Measurements from ENCODE around the gene ACCS.
A peak's percentile ranks its signal among the peaks of the same experiment; 100 is the strongest.

The ACCS gene

GRCh38 chr11:44043157-44043556 lies 22.9 kb upstream of the ACCS start:
- DNase-seq (ENCODE audit: low spot score), result no peak

GRCh38 chr11:44046182-44046581 lies 19.9 kb upstream of the ACCS start:
- DNase-seq (ENCODE audit: low spot score), result no peak

GRCh38 chr11:44047298-44047697 lies 18.8 kb upstream of the ACCS start:
- no peak for DNase-seq (ENCODE audit: low spot score)

DNA sequence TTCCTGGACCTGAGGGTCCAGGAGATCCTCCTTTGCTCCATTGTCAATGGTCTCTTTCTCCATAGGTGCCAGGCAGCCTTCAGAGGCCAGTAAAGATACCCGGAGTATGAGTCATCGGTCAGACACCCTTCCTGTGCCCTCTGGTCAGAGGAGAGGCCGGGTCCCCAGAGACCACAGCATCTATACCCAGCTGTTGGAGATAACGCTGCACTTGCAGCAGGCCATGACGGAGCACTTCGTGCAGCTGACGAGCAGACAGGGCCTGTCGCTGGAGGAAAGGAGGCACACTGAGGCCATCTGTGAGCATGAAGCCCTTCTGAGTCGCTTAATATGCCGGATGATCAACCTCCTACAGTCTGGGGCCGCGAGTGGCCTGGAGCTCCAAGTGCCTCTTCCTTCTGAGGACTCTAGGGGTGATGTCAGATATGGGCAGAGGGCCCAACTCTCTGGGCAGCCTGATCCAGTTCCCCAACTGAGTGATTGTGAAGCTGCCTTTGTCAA lies 18.1 kb upstream of the ACCS start, which contains the start of gene ACCSL:
Gene ACCSL, plus strand, starts transcription at position 51 of the 501 bp plus-strand sequence. Its CDS starts 56 bp downstream, at position 107.
- no peak for DNase-seq (ENCODE audit: low spot score)

GRCh38 chr11:44049832-44050231 lies 16.2 kb upstream of the ACCS start:
- DNase-seq (ENCODE audit: low spot score), result no peak

DNA sequence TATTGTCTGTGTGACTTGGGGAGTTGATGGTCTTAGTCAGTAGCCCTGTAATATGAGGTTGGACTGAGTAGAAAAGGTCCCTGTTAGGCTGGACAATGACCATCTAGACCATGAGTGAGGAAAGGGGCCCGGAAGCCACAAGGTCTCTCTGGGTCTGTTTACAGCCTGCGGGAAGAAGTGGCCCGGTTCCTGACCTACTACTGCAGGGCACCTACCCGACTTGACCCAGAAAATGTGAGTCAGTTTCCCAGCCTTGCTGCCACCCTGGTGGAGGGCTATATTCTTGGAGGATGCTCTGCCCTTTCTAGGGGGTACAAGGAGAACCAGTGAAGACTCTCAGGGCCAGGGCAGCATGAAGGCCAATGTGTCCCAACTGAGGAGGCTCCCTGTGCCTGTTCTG lies 14.9 kb upstream of the ACCS start:
- no peak for DNase-seq (ENCODE audit: low spot score)

- no peak for DNase-seq (ENCODE audit: low spot score)
Measured at GRCh38 chr11:44057340-44057739, 8.7 kb upstream of the ACCS start.

DNA sequence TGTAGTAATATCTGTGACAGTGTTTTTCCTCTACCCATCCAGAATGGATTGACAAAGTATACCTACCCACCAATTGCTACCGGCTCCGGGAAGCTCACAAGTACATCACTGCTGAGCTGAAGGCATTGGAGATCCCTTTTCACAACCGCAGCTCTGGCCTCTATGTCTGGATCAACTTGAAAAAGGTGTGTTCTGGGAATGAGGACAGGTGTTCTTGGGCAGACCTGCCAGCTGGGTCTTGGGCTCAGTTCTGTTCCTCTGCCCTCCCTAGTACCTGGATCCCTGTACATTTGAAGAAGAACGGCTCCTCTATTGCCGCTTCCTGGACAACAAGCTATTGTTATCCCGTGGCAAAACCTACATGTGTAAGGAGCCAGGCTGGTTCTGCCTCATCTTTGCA lies 7.8 kb upstream of the ACCS start:
- no peak for DNase-seq (ENCODE audit: low spot score)

DNA sequence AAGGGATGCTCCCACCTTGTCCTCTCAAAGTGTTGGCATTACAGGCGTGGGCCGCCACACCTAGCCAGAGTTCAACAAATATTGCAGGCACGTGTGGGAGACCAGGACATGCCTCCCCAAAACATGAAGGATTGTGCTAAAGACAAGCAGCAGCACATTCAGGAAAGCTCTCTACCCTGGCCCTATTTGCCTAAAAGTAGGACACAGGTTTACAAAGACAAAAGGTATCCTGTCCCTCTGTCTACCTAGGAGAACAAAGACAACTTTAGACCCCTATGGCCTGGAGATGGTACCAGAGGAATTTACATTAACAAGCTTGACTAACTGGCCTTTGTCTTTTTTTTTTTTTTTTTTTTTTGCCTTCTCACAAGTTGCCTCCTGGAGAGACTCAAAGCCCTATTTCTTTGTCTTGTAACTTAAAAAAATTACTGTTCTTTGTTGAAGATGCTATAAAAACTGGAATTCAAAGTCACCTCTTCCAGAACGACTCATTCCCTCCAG lies 859 bp upstream of the ACCS start:
- no peak for DNase-seq (ENCODE audit: low spot score)

GRCh38 chr11:44066732-44067141 lies 667 bp downstream of the ACCS start:
- no peak for DNase-seq (ENCODE audit: low spot score)

DNA sequence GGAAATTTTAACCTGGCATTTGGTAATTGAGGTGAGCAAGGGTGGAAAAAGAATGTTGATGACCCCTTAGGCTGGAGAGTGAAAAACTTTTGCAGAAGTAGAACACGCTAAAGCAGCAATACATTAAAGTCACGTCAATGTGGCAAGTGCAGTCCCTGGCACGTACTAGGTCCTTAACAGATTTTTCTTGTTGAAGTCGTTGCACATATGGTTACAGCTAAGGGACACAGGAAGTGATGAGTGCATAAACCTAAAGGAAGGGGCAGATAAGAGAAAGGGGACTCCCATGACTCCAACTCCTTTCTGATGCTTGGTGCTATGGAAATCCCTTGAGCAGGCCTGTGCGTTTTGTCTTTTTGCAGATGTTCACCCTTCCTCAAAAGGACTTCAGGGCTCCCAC lies 1.2 kb downstream of the ACCS start:
- no peak for DNase-seq (ENCODE audit: low spot score)

DNA sequence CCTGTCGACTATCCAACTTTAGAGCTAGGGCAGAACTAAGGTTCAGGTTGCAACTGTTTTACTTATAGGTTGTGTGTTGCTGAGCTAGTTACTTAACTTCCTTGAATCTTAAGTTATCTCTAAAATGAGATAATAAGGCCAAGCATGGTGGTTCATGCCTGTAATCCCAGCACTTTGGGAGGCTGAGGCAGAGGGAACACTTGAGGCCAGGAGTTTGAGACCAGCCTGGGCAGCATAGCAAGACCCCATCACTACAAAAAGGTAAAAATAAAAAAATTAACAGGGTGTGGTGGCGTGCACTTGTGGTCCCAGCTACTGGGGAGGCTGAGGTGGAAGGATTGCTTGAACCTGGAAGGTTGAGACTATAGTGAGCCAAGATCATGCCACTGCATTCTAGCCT lies 2.1 kb downstream of the ACCS start:
- no peak for DNase-seq (ENCODE audit: low spot score)

DNA sequence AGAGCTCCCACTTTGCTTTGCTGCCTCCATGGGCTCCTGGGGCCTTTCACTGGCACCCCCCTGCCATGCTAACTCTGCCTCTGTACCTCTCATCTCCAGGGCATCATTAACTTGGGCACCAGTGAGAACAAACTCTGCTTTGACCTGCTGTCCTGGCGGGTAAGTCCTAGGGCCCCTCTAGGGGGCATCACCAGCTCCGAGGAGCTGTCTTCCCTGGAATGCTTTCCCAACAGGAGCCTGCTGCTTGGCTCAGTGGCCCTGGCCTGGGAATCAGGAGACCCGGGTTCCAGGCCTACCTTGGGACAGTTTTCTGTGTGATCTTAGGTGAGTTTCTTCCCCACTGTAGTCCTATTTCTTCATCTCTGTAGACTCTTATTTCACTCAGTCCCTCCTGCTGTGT lies 5.1 kb downstream of the ACCS start:
- DNase-seq (ENCODE audit: low spot score), result no peak

DNA sequence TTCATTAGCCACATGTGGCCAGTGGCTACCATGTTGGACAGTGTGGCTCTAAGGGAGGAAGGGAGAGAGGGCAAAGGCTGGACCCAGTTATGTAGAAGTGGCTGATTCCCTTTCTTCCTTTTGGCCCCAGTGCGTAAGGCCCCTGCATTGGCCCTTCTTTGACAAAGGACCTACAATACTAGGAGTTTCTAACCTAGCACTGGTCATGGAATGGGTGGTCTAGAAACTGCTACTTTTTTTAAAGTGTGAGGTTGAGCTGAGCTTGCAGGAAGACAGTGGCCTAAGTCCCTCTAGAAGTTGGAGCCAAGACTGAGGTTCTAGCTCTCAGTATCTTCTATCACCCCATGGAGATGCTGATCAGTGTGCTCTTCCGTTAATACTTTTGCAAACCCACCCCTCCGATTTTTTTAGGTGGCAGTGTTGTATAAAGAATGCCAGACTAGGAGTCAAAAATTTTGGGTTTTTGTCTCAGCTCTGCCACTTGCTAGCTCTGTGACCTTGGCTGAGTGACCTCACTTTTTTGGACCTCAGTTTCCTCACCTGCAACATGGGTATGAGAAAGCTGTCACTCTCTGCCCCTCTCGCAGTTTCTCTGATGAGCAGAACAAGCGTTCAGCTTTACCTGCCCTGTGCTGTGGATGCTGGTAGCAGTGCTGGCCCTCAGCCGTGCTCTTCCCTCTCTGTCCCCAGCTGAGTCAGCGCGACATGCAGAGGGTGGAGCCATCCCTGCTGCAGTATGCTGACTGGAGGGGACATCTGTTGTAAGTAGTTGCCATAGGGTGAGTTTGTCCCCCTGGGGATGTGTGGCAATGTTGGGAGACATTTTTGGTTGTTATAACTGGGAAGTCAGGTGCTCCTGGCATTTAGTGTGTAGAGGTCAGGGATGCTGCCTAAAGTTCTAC lies 6.9 kb downstream of the ACCS start:
- DNase-seq (ENCODE audit: low spot score), result no peak

- no peak for DNase-seq (ENCODE audit: low spot score)
Measured at GRCh38 chr11:44078794-44079193, 12.7 kb downstream of the ACCS start.

- no peak for DNase-seq (ENCODE audit: low spot score)
Measured at GRCh38 chr11:44079376-44079775, 13.3 kb downstream of the ACCS start.

DNA sequence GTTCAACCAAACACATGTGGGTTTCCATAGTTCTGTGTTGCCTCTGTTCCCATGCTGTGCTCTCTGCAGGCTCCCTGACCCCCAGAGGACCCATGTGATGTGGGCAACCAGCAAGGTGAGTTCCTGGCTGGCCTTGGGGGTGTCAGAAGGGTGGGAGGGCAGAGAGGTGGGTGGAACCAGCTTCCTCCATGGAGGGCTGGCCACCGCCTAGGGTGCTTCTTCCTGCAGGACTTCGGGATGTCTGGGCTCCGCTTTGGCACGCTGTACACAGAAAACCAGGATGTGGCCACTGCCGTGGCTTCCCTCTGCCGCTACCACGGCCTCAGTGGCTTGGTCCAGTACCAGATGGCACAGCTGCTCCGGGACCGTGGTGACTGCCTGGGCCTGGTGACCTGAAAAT lies 14.9 kb downstream of the ACCS start:
- DNase-seq (ENCODE audit: low spot score), result no peak

DNA sequence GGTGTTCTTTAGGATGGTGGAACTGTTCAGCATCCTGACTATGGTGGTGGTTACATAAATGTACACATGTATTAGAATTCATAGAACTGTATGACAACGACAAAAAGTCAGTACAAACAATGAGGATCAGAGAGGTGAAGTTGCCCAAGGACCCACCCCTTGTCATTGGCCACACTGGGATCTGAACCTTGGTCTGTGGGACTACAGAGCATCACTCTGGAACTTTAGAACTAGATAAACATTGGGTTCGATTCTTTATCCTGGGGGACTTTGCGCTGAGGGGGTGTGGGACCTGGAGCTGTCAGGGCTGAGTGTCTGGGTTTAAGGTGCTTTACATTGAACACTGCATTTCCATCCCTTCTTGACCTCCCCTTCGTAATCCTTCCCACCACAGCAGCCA lies 16.6 kb downstream of the ACCS start:
- DNase-seq (ENCODE audit: low spot score), result no peak

DNA sequence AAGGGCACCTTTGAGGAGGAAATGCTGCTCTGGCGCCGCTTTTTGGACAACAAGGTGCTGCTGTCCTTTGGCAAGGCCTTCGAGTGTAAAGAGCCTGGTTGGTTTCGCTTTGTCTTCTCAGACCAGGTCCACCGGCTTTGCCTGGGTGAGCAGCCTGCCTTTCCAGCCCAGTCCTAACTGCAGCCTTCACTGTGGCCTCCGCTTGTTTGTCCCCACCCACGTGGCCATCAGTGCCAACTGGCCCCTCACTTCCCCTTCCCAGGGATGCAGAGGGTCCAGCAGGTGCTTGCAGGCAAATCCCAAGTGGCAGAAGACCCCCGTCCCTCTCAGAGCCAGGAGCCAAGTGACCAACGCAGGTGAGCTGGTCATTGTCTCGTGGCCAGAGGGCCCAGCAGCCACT lies 17.4 kb downstream of the ACCS start:
- no peak for DNase-seq (ENCODE audit: low spot score)

DNA sequence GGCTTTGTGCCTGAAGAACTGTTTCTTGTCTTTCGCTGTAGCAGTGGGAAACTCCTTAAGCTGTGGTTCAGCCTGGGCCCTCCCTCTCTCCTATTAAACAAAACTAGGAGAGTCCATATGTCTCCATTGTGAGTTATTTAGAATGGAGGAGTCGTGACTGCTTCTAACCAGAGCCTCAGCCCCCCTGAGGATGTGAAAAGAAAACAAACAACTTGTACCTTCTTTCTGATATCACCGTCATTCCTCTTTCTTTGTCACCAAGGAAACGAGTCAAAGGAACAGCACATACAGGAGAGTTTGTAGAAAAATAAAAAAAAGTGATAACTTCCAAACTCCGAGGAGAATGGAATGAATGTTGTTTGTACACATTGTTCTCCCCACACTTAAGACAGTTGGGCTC lies 17.8 kb downstream of the ACCS start:
- DNase-seq (ENCODE audit: low spot score), result no peak

DNA sequence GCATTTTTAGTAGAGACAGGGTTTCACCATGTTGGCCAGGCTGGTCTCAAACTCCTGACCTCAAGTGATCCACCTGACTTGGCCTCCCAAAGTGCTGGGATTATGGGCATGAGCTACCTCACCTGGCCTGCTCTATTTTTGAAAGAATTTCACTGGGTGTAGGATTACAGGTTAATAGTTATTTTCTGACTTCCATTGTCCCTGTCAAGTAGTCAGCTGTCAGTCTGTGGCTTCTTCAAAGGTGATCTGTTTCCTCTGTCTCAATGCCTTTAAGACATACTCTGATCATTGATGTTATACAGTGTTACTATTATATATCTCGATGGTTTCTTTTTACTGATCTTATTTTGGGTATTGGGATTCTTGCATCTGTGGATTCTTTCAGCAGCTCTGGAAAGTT lies 19.3 kb downstream of the ACCS start:
- no peak for DNase-seq (ENCODE audit: low spot score)

DNA sequence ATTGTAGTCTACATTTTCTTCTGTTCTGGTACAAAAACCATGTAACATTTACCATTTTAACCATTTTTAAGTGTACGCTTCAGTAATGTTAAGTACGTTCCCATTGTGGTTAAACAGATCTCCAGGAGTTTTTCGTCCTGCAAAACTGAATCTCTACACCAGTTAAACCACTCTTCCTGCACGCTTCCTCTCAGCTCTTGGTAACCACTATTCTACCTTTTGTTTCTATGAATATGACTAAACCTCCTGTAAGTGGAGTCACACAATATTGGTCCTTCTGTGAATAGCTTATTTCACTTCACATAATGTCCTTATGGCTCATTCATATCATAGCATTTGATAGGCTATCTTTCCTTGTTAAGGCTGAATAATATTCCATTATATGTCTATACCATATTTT lies 22.3 kb downstream of the ACCS start:
- DNase-seq (ENCODE audit: low spot score), result peak; percentile 49

DNA sequence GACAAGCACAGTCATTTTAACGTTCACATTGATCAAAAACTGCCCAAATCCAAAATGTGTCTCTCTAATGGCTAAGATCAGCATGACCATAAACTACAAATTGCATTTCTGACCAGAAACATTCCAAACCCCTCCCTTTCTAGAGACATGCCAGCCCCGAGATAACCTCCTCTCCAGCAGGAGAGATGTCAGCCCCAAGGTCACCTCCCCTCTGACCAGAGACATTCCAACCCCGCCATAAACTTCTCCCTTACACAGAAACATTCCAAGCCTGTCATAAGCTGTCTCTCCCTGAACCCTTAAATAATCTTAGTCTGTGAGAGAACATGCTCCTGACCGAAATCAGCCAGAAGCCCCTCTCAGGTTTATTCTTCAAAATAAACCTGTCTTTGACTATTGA lies 22.8 kb downstream of the ACCS start:
- DNase-seq (ENCODE audit: low spot score), result no peak

DNA sequence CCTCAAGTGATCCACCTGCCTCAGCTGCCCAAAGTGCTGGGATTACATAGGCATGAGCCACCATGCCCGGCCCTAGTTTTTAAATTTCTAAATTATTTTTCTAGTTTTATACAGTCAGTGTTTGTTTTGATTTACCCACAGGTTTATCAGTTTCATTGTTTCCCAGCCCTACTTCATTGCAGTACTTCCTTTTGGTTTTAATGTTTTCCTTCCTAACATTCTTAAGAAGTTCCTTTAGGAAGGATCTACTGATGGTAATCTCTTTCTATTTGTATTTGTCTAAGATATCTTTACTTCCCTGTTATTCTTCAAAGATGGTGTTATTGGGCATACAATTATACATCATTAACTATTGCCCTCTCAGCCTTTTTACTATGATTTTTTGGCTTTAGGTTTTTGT lies 24.5 kb downstream of the ACCS start:
- no peak for DNase-seq (ENCODE audit: low spot score)

Measured in activated CD4-positive, alpha-beta T cell treated with anti-CD3 and anti-CD28 coated beads, Interleukin-2, Interleukin-4, amounts not matched to agents 100 ng/mL and 50 ng/mL, durations not matched to agents 16 hours and 8 hours (primary cell).